Type B pancreatic cell (in vitro differentiated cells): ENCODE data around the gene CNIH4. TPM values are rescaled to one million over a fixed set of nuclear protein-coding genes. Genes with fewer than 3 reads are reported as not detected.

Experiments used
- DNase-seq: peaks from one replicate; pipeline ENCODE4 v3.0.0; 2021; ENCODE audit warnings: mixed read lengths; ENCODE audit not compliant: unreplicated experiment; ENCODE audit errors: extremely low spot score
- H3K27ac Mint-ChIP-seq: 2 replicates; pipeline ENCODE4 v1.8.0; 2021; ENCODE audit warnings: mild to moderate bottlenecking, mixed read lengths
- H3K27me3 Mint-ChIP-seq: 2 replicates; pipeline ENCODE4 v1.8.0; 2021; ENCODE audit warnings: mixed read lengths
- H3K36me3 Mint-ChIP-seq: 2 replicates; pipeline ENCODE4 v1.8.0; 2021; ENCODE audit warnings: mixed read lengths
- H3K4me1 Mint-ChIP-seq: one replicate; pipeline ENCODE4 v1.8.0; 2021; ENCODE audit warnings: mixed read lengths; ENCODE audit not compliant: unreplicated experiment
- H3K4me3 Mint-ChIP-seq: 2 replicates; pipeline ENCODE4 v1.8.0; 2021; ENCODE audit warnings: mild to moderate bottlenecking, mixed read lengths
- H3K9me3 Mint-ChIP-seq: 2 replicates; pipeline ENCODE4 v1.8.0; 2021; ENCODE audit warnings: mixed read lengths
- CTCF ChIP-seq: fragments of 200-600 bp; sonication (generic); conservative IDR thresholded peaks from 2 replicates; pipeline ENCODE4 v1.5.0; 2021; ENCODE audit warnings: antibody characterized with exemption, mild to moderate bottlenecking
- total RNA-seq: library from RNA; stranded (reverse); gene quantifications from 2 replicates; pipeline ENCODE4 v1.2.1, GENCODE V29; 2021; ENCODE audit warnings: low replicate concordance

CNIH4 gene
- total RNA-seq, 1 donor from 2014 or later: 59.3 TPM

GRCh38 chr1:224373008-224373590 is 16.4 kb downstream of the CNIH4 start:
- no peak overlapping the region for H3K27ac Mint-ChIP-seq
- H3K36me3 Mint-ChIP-seq: peaks cover 52% of the 10 kb centered on the region
- H3K27me3 Mint-ChIP-seq: no peaks in the 10 kb centered on the region

GRCh38 chr1:224375059-224375458 is 18.4 kb downstream of the CNIH4 start:
- no peak for TF ChIP-seq CTCF
- Mint-ChIP-seq H3K27ac (peak overlapping the region; percentile 69), H3K9me3 (no peaks in the 10 kb centered on the region), H3K4me1 (peaks cover 14% of the 10 kb centered on the region), H3K4me3 (no peak overlapping the region), H3K27me3 (no peaks in the 10 kb centered on the region), H3K36me3 (peaks cover 48% of the 10 kb centered on the region)
- DNase-seq: no peak

More at GRCh38 chr1:224373008-224373590, 16.4 kb downstream of the CNIH4 start:
- DNase-seq: no peak
- H3K4me3 Mint-ChIP-seq: no peak overlapping the region
- H3K9me3 Mint-ChIP-seq: no peaks in the 10 kb centered on the region
- peaks cover 14% of the 10 kb centered on the region for H3K4me1 Mint-ChIP-seq
- TF ChIP-seq CTCF: no peak

- Mint-ChIP-seq H3K4me3 (no peak overlapping the region), H3K27ac (peak overlapping the region; percentile 61), H3K4me1 (peaks cover 14% of the 10 kb centered on the region), H3K36me3 (peaks cover 32% of the 10 kb centered on the region), H3K27me3 (no peaks in the 10 kb centered on the region), H3K9me3 (no peaks in the 10 kb centered on the region)
- no peak for TF ChIP-seq CTCF
- no peak for DNase-seq
Observed at GRCh38 chr1:224377676-224378006, 21.0 kb downstream of the CNIH4 start.

GRCh38 chr1:224378855-224379631 is 22.4 kb downstream of the CNIH4 start:
- no peak for TF ChIP-seq CTCF

GRCh38 chr1:224380003-224380402 is 23.3 kb downstream of the CNIH4 start:
- Mint-ChIP-seq H3K9me3 (no peaks in the 10 kb centered on the region), H3K4me1 (peaks cover 6% of the 10 kb centered on the region), H3K27ac (no peak overlapping the region), H3K36me3 (peaks cover 26% of the 10 kb centered on the region), H3K27me3 (no peaks in the 10 kb centered on the region), H3K4me3 (no peak overlapping the region)
- DNase-seq: no peak
- no peak for TF ChIP-seq CTCF

More at GRCh38 chr1:224378855-224379631, 22.4 kb downstream of the CNIH4 start:
- no peaks in the 10 kb centered on the region for H3K27me3 Mint-ChIP-seq
- peaks cover 31% of the 10 kb centered on the region for H3K36me3 Mint-ChIP-seq
- H3K4me3 Mint-ChIP-seq: no peak overlapping the region
- DNase-seq: no peak
- H3K9me3 Mint-ChIP-seq: no peaks in the 10 kb centered on the region
- peaks cover 11% of the 10 kb centered on the region for H3K4me1 Mint-ChIP-seq
- no peak overlapping the region for H3K27ac Mint-ChIP-seq
